ENCODE results near the gene DNAJA3.

DNAJA3 gene

GRCh38 chr16:4435337-4436067 is 9.8 kb downstream of the DNAJA3 start:
- DNase-seq: no peak

- DNase-seq: no peak
Observed at GRCh38 chr16:4437366-4437765, 11.7 kb downstream of the DNAJA3 start.

GRCh38 chr16:4442371-4442770 is 16.7 kb downstream of the DNAJA3 start:
- DNase-seq: no peak

- no peak for DNase-seq
Observed at GRCh38 chr16:4443271-4443670, 17.6 kb downstream of the DNAJA3 start.

GRCh38 chr16:4443986-4444385 is 18.3 kb downstream of the DNAJA3 start:
- no peak for DNase-seq

- DNase-seq: no peak
Observed at GRCh38 chr16:4450430-4450829, 24.8 kb downstream of the DNAJA3 start.

- DNase-seq: peak; percentile 41
Observed at GRCh38 chr16:4450931-4451519, 25.4 kb downstream of the DNAJA3 start.

GRCh38 chr16:4452674-4453073 is 27.0 kb downstream of the DNAJA3 start:
- DNase-seq: no peak

GRCh38 chr16:4454623-4455022 is 29.0 kb downstream of the DNAJA3 start:
- DNase-seq: no peak

- DNase-seq: no peak
Observed at GRCh38 chr16:4455081-4455480, 29.4 kb downstream of the DNAJA3 start.

- no peak for DNase-seq
Observed at GRCh38 chr16:4455951-4456350, 30.3 kb downstream of the DNAJA3 start.

GRCh38 chr16:4460936-4461249 is 35.2 kb downstream of the DNAJA3 start:
- DNase-seq: no peak

GRCh38 chr16:4461250-4462085 is 35.8 kb downstream of the DNAJA3 start:
- peak; percentile 88 for DNase-seq

GRCh38 chr16:4463522-4464163 is 38.0 kb downstream of the DNAJA3 start:
- no peak for DNase-seq

- no peak for DNase-seq
Observed at GRCh38 chr16:4465977-4466779, 40.5 kb downstream of the DNAJA3 start.

- no peak for DNase-seq
Observed at GRCh38 chr16:4467916-4468315, 42.2 kb downstream of the DNAJA3 start.

- DNase-seq: no peak
Observed at GRCh38 chr16:4468972-4469371, 43.3 kb downstream of the DNAJA3 start.

- DNase-seq: no peak
Observed at GRCh38 chr16:4471869-4472268, 46.2 kb downstream of the DNAJA3 start.

GRCh38 chr16:4472880-4473279 is 47.2 kb downstream of the DNAJA3 start:
- DNase-seq: no peak

GRCh38 chr16:4474192-4474961 is 48.7 kb downstream of the DNAJA3 start, which contains the start of gene NMRAL1:
TSS of gene NMRAL1 (minus strand) at chr16:4474625. CDS start at chr16:4474132, 493 bp downstream.
- peak; percentile 96 for DNase-seq

Data from eye (tissue), 1 donor.